Measurements from ENCODE around the gene DIAPH1.

DIAPH1 gene

GRCh38 chr5:141649056-141649688, 30.4 kb upstream of the DIAPH1 start:
- Histone ChIP-seq H3K27me3 (ENCODE audit: control insufficient read depth, low read length) (no peaks in the 10 kb centered on the region), H3K79me2 (ENCODE audit: control insufficient read depth, low read length) (no peaks in the 10 kb centered on the region), H3K36me3 (ENCODE audit: control insufficient read depth, low read length) (no peaks in the 10 kb centered on the region; the same call in 1 of the 2 replicates), H3K4me3 (ENCODE audit: low read length) (no peak overlapping the region), H3K27ac (ENCODE audit: low read depth, low read length) (no peak overlapping the region), H3K9me2 (replicated peaks; ENCODE audit: control insufficient read depth, low read length) (no peaks in the 10 kb centered on the region), H3K4me2 (ENCODE audit: low read length) (no peak overlapping the region), H3K4me1 (ENCODE audit: control insufficient read depth, low read length) (peaks cover 14% of the 10 kb centered on the region), H3F3A (ENCODE audit: control insufficient read depth, insufficient read depth) (peaks cover 5% of the 10 kb centered on the region), H4K20me1 (ENCODE audit: control insufficient read depth, insufficient read depth, low read depth, low read length) (no peaks in the 10 kb centered on the region), H3K9me3 (ENCODE audit: control insufficient read depth, insufficient read depth, low read length) (no peaks in the 10 kb centered on the region)
- TF ChIP-seq EZH2phosphoT487 (IDR thresholded peaks at IDR 0.05; ENCODE audit: borderline replicate concordance, low read length) (no peak), CTCF (IDR thresholded peaks at IDR 0.05; ENCODE audit: low read depth, low read length, poor library complexity, severe bottlenecking) (no peak)

GRCh38 chr5:141647851-141648250, 29.1 kb upstream of the DIAPH1 start:
- H3K27me3 ChIP-seq (ENCODE audit: control insufficient read depth, low read length), result no peaks in the 10 kb centered on the region
- no peak overlapping the region for H3K4me3 ChIP-seq (ENCODE audit: low read length)
- H3K9me3 ChIP-seq (ENCODE audit: control insufficient read depth, insufficient read depth, low read length), result no peaks in the 10 kb centered on the region
- no peaks in the 10 kb centered on the region for H4K20me1 ChIP-seq (ENCODE audit: control insufficient read depth, insufficient read depth, low read depth, low read length)
- H3K9me2 ChIP-seq (replicated peaks; ENCODE audit: control insufficient read depth, low read length), result no peaks in the 10 kb centered on the region
- no peaks in the 10 kb centered on the region for H3K79me2 ChIP-seq (ENCODE audit: control insufficient read depth, low read length)
- peaks cover 14% of the 10 kb centered on the region for H3K4me1 ChIP-seq (ENCODE audit: control insufficient read depth, low read length)
- no peak overlapping the region for H3K27ac ChIP-seq (ENCODE audit: low read depth, low read length)
- peaks cover 5% of the 10 kb centered on the region for H3F3A ChIP-seq (ENCODE audit: control insufficient read depth, insufficient read depth)
- H3K4me2 ChIP-seq (ENCODE audit: low read length), result no peak overlapping the region
- TF ChIP-seq EZH2phosphoT487 (IDR thresholded peaks at IDR 0.05; ENCODE audit: borderline replicate concordance, low read length) (no peak), CTCF (IDR thresholded peaks at IDR 0.05; ENCODE audit: low read depth, low read length, poor library complexity, severe bottlenecking) (no peak)
- H3K36me3 ChIP-seq (ENCODE audit: control insufficient read depth, low read length), result peaks cover 4% of the 10 kb centered on the region; the same call in 1 of the 2 replicates

GRCh38 chr5:141647242-141647641, 28.4 kb upstream of the DIAPH1 start:
- Histone ChIP-seq H4K20me1 (ENCODE audit: control insufficient read depth, insufficient read depth, low read depth, low read length) (no peaks in the 10 kb centered on the region), H3K27me3 (ENCODE audit: control insufficient read depth, low read length) (no peaks in the 10 kb centered on the region), H3K27ac (ENCODE audit: low read depth, low read length) (no peak overlapping the region), H3K4me3 (ENCODE audit: low read length) (no peak overlapping the region), H3K79me2 (ENCODE audit: control insufficient read depth, low read length) (no peaks in the 10 kb centered on the region), H3K9me2 (replicated peaks; ENCODE audit: control insufficient read depth, low read length) (no peaks in the 10 kb centered on the region), H3K4me2 (ENCODE audit: low read length) (no peak overlapping the region), H3K4me1 (ENCODE audit: control insufficient read depth, low read length) (peaks cover 14% of the 10 kb centered on the region), H3K9me3 (ENCODE audit: control insufficient read depth, insufficient read depth, low read length) (no peaks in the 10 kb centered on the region), H3F3A (ENCODE audit: control insufficient read depth, insufficient read depth) (peaks cover 8% of the 10 kb centered on the region), H3K36me3 (ENCODE audit: control insufficient read depth, low read length) (peaks cover 7% of the 10 kb centered on the region; the same call in 1 of the 2 replicates)
- no peak for TF ChIP-seq EZH2phosphoT487 (IDR thresholded peaks at IDR 0.05; ENCODE audit: borderline replicate concordance, low read length)
- TF ChIP-seq CTCF (IDR thresholded peaks at IDR 0.05; ENCODE audit: low read depth, low read length, poor library complexity, severe bottlenecking), result no peak

All from DOHH2 (cell line).